CD4-positive, alpha-beta T cell (primary cell): Measurements from ENCODE around the gene GET3. TPM values are rescaled to one million over a fixed set of nuclear protein-coding genes. Genes with fewer than 3 reads are reported as not detected.

Experiments used
- ATAC-seq: fragments of 200-7000 bp; cut with Tn5 transposase; one replicate; pipeline ENCODE4 v1.10.0; 2022; ENCODE audit warnings: mild to moderate bottlenecking; ENCODE audit not compliant: poor library complexity
- CTCF ChIA-PET: fragments of 350-600 bp; sonication (Branson Sonifier 250); formaldehyde crosslinking; loops from one replicate; lab custom pipeline; 2021; ENCODE audit warnings: antibody characterized with exemption, inconsistent platforms; lab: Charles Lee
- POLR2A ChIA-PET: fragments of 350-600 bp; sonication (Branson Sonifier 250); formaldehyde crosslinking; loops from one replicate; lab custom pipeline; 2021; ENCODE audit warnings: antibody characterized with exemption, inconsistent platforms; lab: Charles Lee
- DNase-seq, 14 experiments: peaks; one replicate each; pipeline ENCODE4 v3.0.0-alpha.2; 2013 to 2020; ENCODE audit warnings: mixed read lengths in 2 of 14
- H3K27ac ChIP-seq, 2 donors: one replicate each; pipeline versions ENCODE4 v1.5.1 to v1.7.0; 2013; ENCODE audit warnings: low read length in 2 of 2, low read depth in 1 of 2, mild to moderate bottlenecking in 1 of 2
- H3K27me3 ChIP-seq, 2 experiments: 1 replicate in 1 of 2; 2 replicates in 1 of 2; pipeline versions ENCODE4 v1.6.1 to v1.7.0; 2013; ENCODE audit warnings: low read length in 2 of 2, control low read depth in 1 of 2, mild to moderate bottlenecking in 1 of 2, moderate library complexity in 1 of 2; ENCODE audit not compliant: insufficient read depth in 2 of 2, control insufficient read depth in 1 of 2
- H3K36me3 ChIP-seq: one replicate; pipeline ENCODE4 v1.6.1; 2013; ENCODE audit warnings: low read length, control low read depth; ENCODE audit not compliant: insufficient read depth
- H3K4me1 ChIP-seq: one replicate; pipeline ENCODE4 v1.6.1; 2013; ENCODE audit warnings: low read length, control low read depth; ENCODE audit not compliant: insufficient read depth
- H3K4me3 ChIP-seq: one replicate; pipeline ENCODE4 v1.5.1; 2013; ENCODE audit warnings: mild to moderate bottlenecking, low read length, moderate library complexity
- H3K9me3 ChIP-seq, 2 experiments: 1 replicate in 1 of 2; 2 replicates in 1 of 2; pipeline versions ENCODE4 v1.6.1 to v1.7.0; 2013; ENCODE audit warnings: low read length in 2 of 2, mild to moderate bottlenecking in 2 of 2, control low read depth in 1 of 2, moderate library complexity in 1 of 2; ENCODE audit not compliant: control insufficient read depth in 1 of 2, insufficient read depth in 1 of 2
- H3K27ac Mint-ChIP-seq: one replicate; pipeline ENCODE4 v1.8.0; 2020; ENCODE audit warnings: mixed read lengths
- H3K27me3 Mint-ChIP-seq: one replicate; pipeline ENCODE4 v1.8.0; 2021; ENCODE audit warnings: mixed read lengths
- H3K36me3 Mint-ChIP-seq: one replicate; pipeline ENCODE4 v1.8.0; 2021; ENCODE audit warnings: low read depth, mixed read lengths
- H3K4me1 Mint-ChIP-seq: one replicate; pipeline ENCODE4 v1.8.0; 2021; ENCODE audit warnings: low read depth, mixed read lengths
- H3K4me3 Mint-ChIP-seq: one replicate; pipeline ENCODE4 v1.8.0; 2020; ENCODE audit warnings: mild to moderate bottlenecking, mixed read lengths
- H3K9me3 Mint-ChIP-seq: one replicate; pipeline ENCODE4 v1.8.0; 2020; ENCODE audit warnings: mixed read lengths
- intact Hi-C, 2 experiments: fragments of 100-400 bp; cut with DNase I in 1 of 2; cut with micrococcal nuclease in 1 of 2; formaldehyde crosslinking; loops; one replicate each; pipeline versions ENCODE4 v1.15.1 to v1.9.0; 2023 to 2025; cut with DNase I, micrococcal nuclease
- total RNA-seq, 174 experiments: library from RNA in 2 of 174; stranded (reverse) in 2 of 174; gene quantifications; one replicate each; pipeline ENCODE4 v1.2.3 and lab custom pipeline; 2021 to 2026
- TF ChIP-seq, protein P1 (sequence below): fragments of 200-600 bp; IDR thresholded peaks from one replicate; pipeline ENCODE4 v1.8.0; 2022; ENCODE audit warnings: antibody characterized with exemption, mild to moderate bottlenecking

Gene GET3
- total RNA-seq, 2 experiments from 2014 or later, result 13.9 to 14.5 TPM

DNA sequence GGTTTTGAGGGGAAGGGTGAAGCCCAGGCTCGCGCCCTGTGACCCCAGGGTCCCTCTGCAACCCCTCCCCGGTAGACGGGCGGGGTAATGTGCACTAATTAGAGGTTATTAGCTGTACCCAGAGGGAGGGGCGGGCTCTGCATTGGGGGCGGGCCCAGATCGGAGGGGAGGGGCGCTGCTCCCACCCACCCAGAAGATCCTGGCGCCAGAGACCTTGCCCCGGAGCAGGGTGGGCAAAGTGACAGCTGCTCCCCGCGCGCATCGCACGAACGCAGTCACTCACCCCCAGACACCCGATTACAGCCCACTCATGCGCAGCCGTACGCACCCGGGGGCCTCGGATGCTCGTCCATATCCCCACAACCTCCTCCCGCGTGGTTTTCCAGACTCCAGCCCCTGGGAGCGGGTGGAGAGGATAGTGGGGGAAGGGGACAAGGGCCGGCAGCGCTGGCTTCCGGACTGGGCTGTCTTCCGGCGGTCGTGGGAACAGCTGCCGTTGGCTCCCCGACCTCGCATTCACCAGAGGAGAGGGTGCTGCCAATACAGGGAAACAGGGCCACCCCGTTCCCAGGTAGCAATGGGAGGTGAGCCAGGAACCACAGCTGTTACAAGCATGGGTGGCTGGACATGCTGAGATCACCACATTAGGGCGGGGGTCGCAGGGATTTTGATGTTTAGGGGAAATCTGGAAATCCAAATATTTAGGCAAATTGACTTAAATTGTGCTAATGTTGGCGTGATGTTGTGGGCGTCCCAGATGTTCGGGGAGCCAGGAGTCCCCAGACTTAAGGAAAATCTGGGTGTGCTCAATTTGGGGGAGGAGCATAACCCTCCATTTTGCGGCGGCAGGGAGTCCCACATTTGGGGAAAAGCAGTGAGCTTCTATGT lies 41.0 kb downstream of the GET3 start:
- ATAC-seq, result no peak
- H3K4me1 ChIP-seq, result peaks cover 71% of the 10 kb centered on the region
- H3K9me3 Mint-ChIP-seq, result no peaks in the 10 kb centered on the region

DNA sequence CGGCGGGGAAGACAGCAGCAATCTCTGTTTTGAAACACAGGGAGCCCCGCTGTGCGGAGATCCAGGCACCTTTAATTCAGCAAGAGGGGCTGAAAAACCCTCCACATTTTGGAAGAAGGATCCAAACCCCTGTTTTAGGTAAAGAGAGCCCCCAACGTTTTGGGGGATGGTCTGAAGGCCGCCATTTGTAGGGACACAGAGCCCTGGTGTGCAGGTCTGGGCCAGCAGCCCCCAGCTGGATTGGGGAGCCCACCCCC lies 41.5 kb downstream of the GET3 start:
- no peaks in the 10 kb centered on the region for H3K27me3 ChIP-seq
- ChIA-PET CTCF (interaction anchor here (1.1 to 6.5 kb wide), 6 partner anchors 10 to 69 kb away, joined by 3 to 178 read pairs (median 6); partner anchors contain the start of genes GET3 and JUNB), POLR2A (interaction anchor here (1.3 to 8.4 kb wide), 7 partner anchors 9 to 98 kb away, joined by 3 to 301 read pairs (median 9); partner anchors contain the start of genes GET3, JUNB, PRDX2 and THSD8)
- TF ChIP-seq, protein P1, sequence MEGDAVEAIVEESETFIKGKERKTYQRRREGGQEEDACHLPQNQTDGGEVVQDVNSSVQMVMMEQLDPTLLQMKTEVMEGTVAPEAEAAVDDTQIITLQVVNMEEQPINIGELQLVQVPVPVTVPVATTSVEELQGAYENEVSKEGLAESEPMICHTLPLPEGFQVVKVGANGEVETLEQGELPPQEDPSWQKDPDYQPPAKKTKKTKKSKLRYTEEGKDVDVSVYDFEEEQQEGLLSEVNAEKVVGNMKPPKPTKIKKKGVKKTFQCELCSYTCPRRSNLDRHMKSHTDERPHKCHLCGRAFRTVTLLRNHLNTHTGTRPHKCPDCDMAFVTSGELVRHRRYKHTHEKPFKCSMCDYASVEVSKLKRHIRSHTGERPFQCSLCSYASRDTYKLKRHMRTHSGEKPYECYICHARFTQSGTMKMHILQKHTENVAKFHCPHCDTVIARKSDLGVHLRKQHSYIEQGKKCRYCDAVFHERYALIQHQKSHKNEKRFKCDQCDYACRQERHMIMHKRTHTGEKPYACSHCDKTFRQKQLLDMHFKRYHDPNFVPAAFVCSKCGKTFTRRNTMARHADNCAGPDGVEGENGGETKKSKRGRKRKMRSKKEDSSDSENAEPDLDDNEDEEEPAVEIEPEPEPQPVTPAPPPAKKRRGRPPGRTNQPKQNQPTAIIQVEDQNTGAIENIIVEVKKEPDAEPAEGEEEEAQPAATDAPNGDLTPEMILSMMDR, result no peak
- H3K9me3 Mint-ChIP-seq, result no peaks in the 10 kb centered on the region
- peaks cover 46% of the 10 kb centered on the region for H3K4me1 Mint-ChIP-seq
- DNase-seq (no peak), ATAC-seq (no peak)
- H3K27ac ChIP-seq, result peak overlapping the region in 1 of 2 donors; percentile 85
- peak overlapping the region; percentile 94 for H3K27ac Mint-ChIP-seq
- no peaks in the 10 kb centered on the region for H3K27me3 Mint-ChIP-seq
- H3K36me3 ChIP-seq, result no peaks in the 10 kb centered on the region
- intact Hi-C loops, result no loop called here
- H3K4me3 Mint-ChIP-seq, result peak overlapping the region; percentile 90
- peaks cover 77% of the 10 kb centered on the region for H3K4me1 ChIP-seq
- H3K9me3 ChIP-seq, result no peaks in the 10 kb centered on the region
- peak overlapping the region; percentile 84 for H3K4me3 ChIP-seq
- no peaks in the 10 kb centered on the region for H3K36me3 Mint-ChIP-seq

More for the DNA sequence above, 41.0 kb downstream of the GET3 start:
- H3K27ac ChIP-seq, result peak overlapping the region; percentile 82 to 85
- peak overlapping the region; percentile 84 for H3K4me3 ChIP-seq
- ChIA-PET POLR2A (interaction anchor here (1.3 to 8.4 kb wide), 8 partner anchors 10 to 97 kb away, joined by 3 to 301 read pairs (median 8); partner anchors contain the start of genes GET3, JUNB, PRDX2 and RNASEH2A), CTCF (interaction anchor here (0.9 to 6.5 kb wide), 11 partner anchors 11 to 164 kb away, joined by 3 to 178 read pairs (median 4); partner anchors contain the start of genes GET3, JUNB, PRDX2 and THSD8)
- TF ChIP-seq, protein P1, result no peak
- peak in 9 of 14 experiments; percentile 20 to 69 (median 49) for DNase-seq
- peak overlapping the region; percentile 90 for H3K4me3 Mint-ChIP-seq
- no peaks in the 10 kb centered on the region for H3K9me3 ChIP-seq
- H3K27ac Mint-ChIP-seq, result peak overlapping the region; percentile 94
- H3K27me3 Mint-ChIP-seq, result no peaks in the 10 kb centered on the region
- H3K4me1 Mint-ChIP-seq, result peaks cover 47% of the 10 kb centered on the region
- H3K27me3 ChIP-seq, result no peaks in the 10 kb centered on the region
- H3K36me3 ChIP-seq, result no peaks in the 10 kb centered on the region
- H3K36me3 Mint-ChIP-seq, result no peaks in the 10 kb centered on the region
- intact Hi-C loops, result no loop called here

DNA sequence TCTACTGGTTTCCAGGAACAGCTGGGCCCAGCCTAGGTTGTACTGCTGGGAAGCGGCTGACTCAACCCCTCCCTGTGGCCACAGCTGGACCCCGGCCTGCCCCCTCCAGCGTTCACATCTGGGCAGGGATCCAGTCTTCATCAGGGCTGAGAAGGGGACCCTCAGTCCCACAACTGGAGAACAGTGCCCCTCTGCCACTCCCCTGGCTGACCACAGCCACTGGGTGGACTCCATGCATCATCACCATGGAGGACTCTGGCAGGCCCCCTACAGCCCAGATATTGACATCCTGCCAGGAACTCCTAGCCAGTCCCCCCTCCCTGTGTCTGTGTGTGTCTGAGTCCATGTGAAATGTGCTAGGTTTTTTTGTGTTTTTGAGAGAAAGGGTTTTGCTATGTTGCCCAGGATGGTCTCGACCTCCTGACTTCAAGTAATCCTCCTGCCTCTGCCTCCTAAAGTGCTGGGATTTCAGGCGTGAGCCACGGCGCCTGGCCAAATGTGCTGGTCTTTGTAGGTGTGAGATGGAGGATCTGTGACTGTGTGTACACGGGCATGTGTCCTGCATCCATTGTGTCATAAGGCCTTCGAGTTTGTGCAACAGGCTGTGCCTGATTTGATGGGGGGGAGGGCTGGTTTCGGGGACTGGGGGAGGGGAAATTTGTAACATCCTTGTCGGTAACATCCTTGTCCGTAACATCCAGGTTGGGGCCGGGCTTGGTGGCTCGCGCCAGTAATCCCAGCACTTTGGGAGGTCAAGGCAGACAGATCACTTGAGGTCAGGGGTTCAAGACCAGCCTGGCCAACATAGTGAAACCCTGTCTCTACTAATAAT lies 42.1 kb downstream of the GET3 start:
- ATAC-seq (no peak), DNase-seq (peak in 2 of 14 experiments; percentile 23 to 44)
- intact Hi-C loops, result no loop called here
- no peaks in the 10 kb centered on the region for H3K27me3 ChIP-seq
- no peak overlapping the region for H3K4me3 ChIP-seq
- peaks cover 82% of the 10 kb centered on the region for H3K4me1 ChIP-seq
- H3K27me3 Mint-ChIP-seq, result no peaks in the 10 kb centered on the region
- H3K9me3 ChIP-seq, result no peaks in the 10 kb centered on the region
- H3K36me3 Mint-ChIP-seq, result no peaks in the 10 kb centered on the region
- ChIA-PET CTCF (interaction anchor here (1.1 to 6.5 kb wide), 3 partner anchors 13 to 68 kb away, joined by 3 to 178 read pairs (median 8); partner anchors contain the start of gene JUNB), POLR2A (interaction anchor here (1.3 to 8.4 kb wide), 5 partner anchors 8 to 43 kb away, joined by 6 to 301 read pairs (median 9); partner anchors contain the start of genes GET3, JUNB, PRDX2 and THSD8)
- H3K27ac Mint-ChIP-seq, result peak overlapping the region; percentile 94
- H3K4me3 Mint-ChIP-seq, result peak overlapping the region; percentile 60
- TF ChIP-seq, protein P1, result no peak
- peaks cover 45% of the 10 kb centered on the region for H3K4me1 Mint-ChIP-seq
- no peak overlapping the region for H3K27ac ChIP-seq
- H3K9me3 Mint-ChIP-seq, result no peaks in the 10 kb centered on the region
- no peaks in the 10 kb centered on the region for H3K36me3 ChIP-seq
